HG02642 (cell line): ENCODE measurements around the gene CKS1B.
"Not testable (repeated sequence)": the region's sequence is repeated elsewhere in the genome, so short reads cannot be mapped to it uniquely, and the experiment has no call there.

Experiments used
- ATAC-seq: cut with Tn5 transposase; IDR thresholded peaks from one replicate; pipeline ENCODE4 v1.9.1; 2021; ENCODE audit warnings: mild to moderate bottlenecking; ENCODE audit not compliant: unreplicated experiment, poor library complexity

Gene CKS1B

GRCh38 chr1:154962156-154962749, 12.2 kb upstream of the CKS1B start:
- peak; percentile 6 for ATAC-seq

- no peak for ATAC-seq
Observed at GRCh38 chr1:154962795-154963330, 11.6 kb upstream of the CKS1B start.

- ATAC-seq, result no peak
Observed at GRCh38 chr1:154963643-154964042, 10.8 kb upstream of the CKS1B start.

- ATAC-seq, result no peak
Observed at GRCh38 chr1:154964359-154964758, 10.1 kb upstream of the CKS1B start.

- ATAC-seq, result no peak
Observed at GRCh38 chr1:154966111-154966510, 8.4 kb upstream of the CKS1B start.

- no peak for ATAC-seq
Observed at GRCh38 chr1:154967331-154967950, 7.0 kb upstream of the CKS1B start.

- ATAC-seq, result no peak
Observed at GRCh38 chr1:154968731-154969130, 5.8 kb upstream of the CKS1B start.

- ATAC-seq, result no peak
Observed at GRCh38 chr1:154969246-154969645, 5.2 kb upstream of the CKS1B start.

GRCh38 chr1:154969860-154970452, 4.5 kb upstream of the CKS1B start:
- no peak for ATAC-seq

- ATAC-seq, result no peak
Observed at GRCh38 chr1:154970631-154971340, 3.7 kb upstream of the CKS1B start, which contains the start of gene SHC1. Gene SHC1, minus strand, starts transcription at chr1:154970747. Its CDS starts 221 bp downstream, at chr1:154970526.

- no peak for ATAC-seq
Observed at GRCh38 chr1:154971341-154971998, 3.0 kb upstream of the CKS1B start.

GRCh38 chr1:154972213-154972516, 2.3 kb upstream of the CKS1B start:
- ATAC-seq, result no peak

GRCh38 chr1:154972517-154973343, 1.8 kb upstream of the CKS1B start:
- no peak for ATAC-seq

GRCh38 chr1:154973344-154974101, 958 bp upstream of the CKS1B start:
- peak; percentile 14 for ATAC-seq

- ATAC-seq, result peak; percentile 53
Observed at GRCh38 chr1:154974808-154975408, 427 bp downstream of the CKS1B start.

- no peak for ATAC-seq
Observed at GRCh38 chr1:154975409-154976059, 1.1 kb downstream of the CKS1B start.

GRCh38 chr1:154977762-154978161, 3.3 kb downstream of the CKS1B start:
- ATAC-seq, result not testable (repeated sequence)

GRCh38 chr1:154978360-154978759, 3.9 kb downstream of the CKS1B start:
- ATAC-seq, result no peak
